Glomerular visceral epithelial cell (primary cell): Measurements from ENCODE around the gene RGS12.
"Not testable (repeated sequence)": the region's sequence is repeated elsewhere in the genome, so short reads cannot be mapped to it uniquely, and the experiment has no call there.

ENCODE experiments used
- DNase-seq: peaks from one replicate; pipeline ENCODE4 v3.0.0-alpha.2; 2016; ENCODE audit errors: extremely low spot score

Gene RGS12

GRCh38 chr4:3296651-3297050 is 3.8 kb downstream of the RGS12 start:
- no peak for DNase-seq

- no peak for DNase-seq
Measured at GRCh38 chr4:3297066-3297859, 4.4 kb downstream of the RGS12 start.

- DNase-seq: no peak
Measured at GRCh38 chr4:3299122-3299975, 6.5 kb downstream of the RGS12 start.

- DNase-seq: no peak
Measured at GRCh38 chr4:3299976-3300671, 7.3 kb downstream of the RGS12 start.

GRCh38 chr4:3300882-3301281 is 8.1 kb downstream of the RGS12 start:
- DNase-seq: not testable (repeated sequence)

GRCh38 chr4:3301450-3302172 is 8.8 kb downstream of the RGS12 start:
- DNase-seq: no peak

- no peak for DNase-seq
Measured at GRCh38 chr4:3302173-3302785, 9.5 kb downstream of the RGS12 start.

- DNase-seq: no peak
Measured at GRCh38 chr4:3302786-3303564, 10.2 kb downstream of the RGS12 start.

GRCh38 chr4:3303565-3303824 is 10.7 kb downstream of the RGS12 start:
- no peak for DNase-seq

- DNase-seq: no peak
Measured at GRCh38 chr4:3303923-3304710, 11.3 kb downstream of the RGS12 start.

GRCh38 chr4:3304831-3305609 is 12.2 kb downstream of the RGS12 start:
- DNase-seq: no peak

- no peak for DNase-seq
Measured at GRCh38 chr4:3305610-3306371, 13.0 kb downstream of the RGS12 start.

GRCh38 chr4:3306450-3306849 is 13.6 kb downstream of the RGS12 start:
- DNase-seq: no peak

GRCh38 chr4:3307060-3307459 is 14.2 kb downstream of the RGS12 start:
- DNase-seq: no peak

- no peak for DNase-seq
Measured at GRCh38 chr4:3307486-3307885, 14.7 kb downstream of the RGS12 start.

GRCh38 chr4:3307891-3308575 is 15.2 kb downstream of the RGS12 start:
- DNase-seq: no peak

- no peak for DNase-seq
Measured at GRCh38 chr4:3308691-3309090, 15.9 kb downstream of the RGS12 start.
